Prostate gland (tissue), 2 donors: ENCODE measurements around the gene SDHC. TPM values are rescaled to one million over a fixed set of nuclear protein-coding genes. Genes with fewer than 3 reads are reported as not detected.
"Not testable (repeated sequence)": the region's sequence is repeated elsewhere in the genome, so short reads cannot be mapped to it uniquely, and the experiment has no call there.

Experiments
- DNase-seq: peaks from one replicate; pipeline ENCODE4 v3.0.0-alpha.2; 2019; ENCODE audit warnings: low spot score
- H3K27ac ChIP-seq, 2 donors: fragments of 200-600 bp; sonication (generic); 2 replicates each; pipeline ENCODE4 v1.5.1; 2017 to 2019
- H3K27me3 ChIP-seq: fragments of 200-600 bp; sonication (generic); replicated peaks from 2 replicates; pipeline ENCODE4 v1.5.1; 2019; ENCODE audit not compliant: insufficient read depth
- H3K36me3 ChIP-seq, 2 donors: fragments of 200-600 bp; sonication (generic); 1 replicate in 1 of 2; 2 replicates in 1 of 2; pipeline versions ENCODE4 v1.5.1 to v1.8.1; 2017 to 2019
- H3K4me1 ChIP-seq: fragments of 200-600 bp; sonication (generic); replicated peaks from 2 replicates; pipeline ENCODE4 v1.5.1; 2019
- H3K4me3 ChIP-seq, 2 donors: fragments of 200-600 bp; sonication (generic); 2 replicates each; pipeline ENCODE4 v1.5.1; 2017 to 2019
- H3K9me3 ChIP-seq: fragments of 200-600 bp; sonication (generic); 2 replicates; pipeline ENCODE4 v1.5.1; 2017
- CTCF ChIP-seq, 4 experiments: fragments of 200-600 bp in 2 of 4; fragments of 450-650 bp in 2 of 4; sonication (generic) in 2 of 4; IDR thresholded peaks; 1 replicate in 3 of 4; 2 replicates in 1 of 4; pipeline ENCODE4 v1.5.1; 2016 to 2019; ENCODE audit warnings: antibody characterized with exemption in 4 of 4, mild to moderate bottlenecking in 2 of 4, moderate library complexity in 2 of 4
- POLR2A ChIP-seq: fragments of 450-650 bp; IDR thresholded peaks from one replicate; pipeline ENCODE4 v1.6.1; 2016; ENCODE audit warnings: antibody characterized with exemption, mild to moderate bottlenecking
- POLR2AphosphoS5 ChIP-seq: sonication (generic); formaldehyde crosslinking; IDR thresholded peaks from one replicate; pipeline ENCODE4 v1.6.1; 2017; ENCODE audit warnings: antibody characterized with exemption
- WGBS: methylation state at CpG from one replicate; pipeline ENCODE4 v1.1.5; 2018; 5-methylcytosine and 5-hydroxymethylcytosine counted together
- intact Hi-C: fragments of 100-400 bp; cut with DNase I; formaldehyde crosslinking; loops from one replicate; pipeline ENCODE4 v1.14.2; 2022
- total RNA-seq, 2 donors: library from RNA; depleted of rRNA; stranded (reverse); fragments of >200 nt; gene quantifications; one replicate each; pipeline ENCODE4 v1.1.0, GENCODE V29; 2016

Gene SDHC
- total RNA-seq, 2 donors from 2014 or later = 59.0 to 107 TPM

DNA sequence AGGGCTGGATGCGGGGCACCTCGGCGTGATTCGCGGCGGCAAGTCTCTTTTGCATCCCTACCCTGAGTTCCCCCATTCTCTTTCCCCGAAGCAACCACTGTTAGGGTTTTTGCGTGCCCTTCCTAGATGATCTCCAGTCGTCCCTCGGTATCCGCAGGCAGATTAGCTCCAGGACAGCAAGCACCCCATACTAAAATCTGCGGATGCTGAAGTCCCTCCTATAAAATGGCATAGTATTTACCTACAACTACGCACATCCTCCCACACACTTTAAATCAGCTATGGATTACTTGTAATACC, 76.3 kb downstream of the SDHC start:
- Histone ChIP-seq H3K36me3 (no peaks in the 10 kb centered on the region), H3K4me3 (peak overlapping the region; percentile 49 to 61), H3K27me3 (no peaks in the 10 kb centered on the region), H3K9me3 (no peaks in the 10 kb centered on the region), H3K27ac (peak overlapping the region; percentile 88), H3K4me1 (no peaks in the 10 kb centered on the region)
- under 1% methylated on average over 13 of the region's 13 CpGs for WGBS
- intact Hi-C loops = no loop called here
- DNase-seq = no peak
- TF ChIP-seq POLR2AphosphoS5 (no peak), POLR2A (no peak), CTCF (IDR thresholded peaks at IDR 0.05) (no peak)

DNA sequence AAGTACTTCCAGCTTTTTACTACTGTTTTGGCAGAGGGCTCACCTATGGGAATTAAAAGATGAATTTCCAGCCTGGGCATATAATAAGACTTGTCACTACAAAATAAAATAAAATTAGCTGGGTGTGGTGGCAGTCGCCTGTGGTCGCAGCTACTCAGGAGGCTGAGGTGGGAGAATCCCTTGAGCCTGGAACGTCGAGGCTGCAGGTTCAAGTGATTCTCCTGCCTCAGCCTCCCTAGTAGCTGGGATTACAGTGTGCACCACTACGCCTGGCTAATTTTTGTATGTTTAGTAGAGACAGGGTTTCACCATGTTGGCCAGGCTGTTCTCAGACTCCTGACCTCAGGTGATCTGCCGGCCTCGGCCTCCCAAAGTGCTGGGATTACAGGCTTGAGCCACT, 77.0 kb downstream of the SDHC start:
- not testable (repeated sequence) for H3K27ac ChIP-seq
- WGBS = 92% methylated on average over 7 of the region's 7 CpGs

DNA sequence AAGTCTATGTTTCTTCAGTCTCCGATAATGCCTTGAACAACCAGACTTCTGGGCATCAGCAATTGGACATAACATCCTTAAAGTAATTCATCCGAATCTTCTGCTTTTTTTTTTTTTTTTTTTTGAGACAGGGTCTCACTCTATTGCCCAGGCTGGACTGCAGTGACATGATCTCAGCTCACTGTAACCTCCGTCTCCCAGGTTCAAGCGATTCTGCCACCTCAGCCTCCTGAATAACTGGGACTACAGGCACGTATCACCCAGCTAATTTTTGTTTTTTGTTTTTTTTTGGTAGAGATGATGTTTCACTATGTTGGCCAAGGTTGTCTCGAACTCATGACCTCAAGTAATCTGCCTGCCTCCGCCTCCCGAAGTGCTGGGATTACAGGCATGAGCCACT, 77.4 kb downstream of the SDHC start:
- DNase-seq = no peak
- WGBS = 93% methylated on average over 8 of the region's 8 CpGs
- H3K27me3 ChIP-seq = no peaks in the 10 kb centered on the region
- TF ChIP-seq CTCF (IDR thresholded peaks at IDR 0.05) (no peak), POLR2A (no peak), POLR2AphosphoS5 (no peak)
- no peaks in the 10 kb centered on the region for H3K4me1 ChIP-seq
- H3K4me3 ChIP-seq = no peak overlapping the region
- intact Hi-C loops = no loop called here
- H3K9me3 ChIP-seq = no peaks in the 10 kb centered on the region
- no peak overlapping the region for H3K27ac ChIP-seq
- no peaks in the 10 kb centered on the region for H3K36me3 ChIP-seq

More for the DNA sequence above, 77.0 kb downstream of the SDHC start:
- H3K36me3 ChIP-seq, H3K9me3 ChIP-seq, DNase-seq, H3K4me1 ChIP-seq, intact Hi-C loops, H3K27me3 ChIP-seq, H3K4me3 ChIP-seq: not testable (repeated sequence)

DNA sequence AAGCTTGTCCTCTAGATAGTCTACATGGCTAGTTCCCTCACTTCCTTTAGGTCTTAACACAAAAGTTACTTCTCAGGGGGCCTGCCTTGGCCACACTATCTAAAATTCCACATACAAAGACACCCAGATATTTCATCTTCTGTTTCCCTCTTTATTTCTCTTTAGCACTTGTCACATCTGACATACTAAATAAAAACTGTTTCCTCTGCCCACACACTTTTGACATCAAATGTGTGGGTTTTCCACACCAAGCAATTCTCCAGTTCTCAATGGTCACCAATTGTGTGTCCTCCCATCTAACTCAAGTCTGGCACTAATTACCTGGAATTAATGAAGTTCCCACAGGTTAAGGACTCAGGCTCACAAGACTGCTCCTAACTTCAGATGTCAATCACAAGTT, 79.0 kb downstream of the SDHC start:
- Histone ChIP-seq H3K4me3 (no peak overlapping the region), H3K36me3 (no peaks in the 10 kb centered on the region), H3K4me1 (no peaks in the 10 kb centered on the region), H3K9me3 (no peaks in the 10 kb centered on the region), H3K27ac (no peak overlapping the region), H3K27me3 (no peaks in the 10 kb centered on the region)
- TF ChIP-seq POLR2AphosphoS5 = no peak
- TF ChIP-seq POLR2A = no peak
- TF ChIP-seq CTCF (IDR thresholded peaks at IDR 0.05) = no peak
- DNase-seq = no peak
- intact Hi-C loops = no loop called here

- H3K36me3 ChIP-seq, H3K4me1 ChIP-seq, H3K27me3 ChIP-seq, DNase-seq, H3K27ac ChIP-seq, intact Hi-C loops, H3K9me3 ChIP-seq, H3K4me3 ChIP-seq: not testable (repeated sequence)
- WGBS = 94% methylated on average over 8 of the region's 8 CpGs
Observed at GRCh38 chr1:161397038-161397437, 82.9 kb downstream of the SDHC start.

- Histone ChIP-seq H3K27me3 (no peaks in the 10 kb centered on the region), H3K4me3 (peak overlapping the region; percentile 66 to 71), H3K27ac (peak overlapping the region; percentile 99 to 100), H3K36me3 (no peaks in the 10 kb centered on the region), H3K4me1 (no peaks in the 10 kb centered on the region), H3K9me3 (no peaks in the 10 kb centered on the region)
- intact Hi-C loops = no loop called here
- no peak for TF ChIP-seq CTCF (IDR thresholded peaks at IDR 0.05)
- TF ChIP-seq POLR2AphosphoS5 = no peak
- TF ChIP-seq POLR2A = no peak
- 4% methylated on average over 17 of the region's 17 CpGs for WGBS
- no peak for DNase-seq
Observed at GRCh38 chr1:161398900-161399256, 84.7 kb downstream of the SDHC start.
